MM.1S (cell line): Measurements from ENCODE around the gene TMTC2.

Experiments
- EZH2 ChIP-seq: fragments of 300-600 bp; sonication (generic); optimal IDR thresholded peaks from 2 replicates; pipeline ENCODE3; 2017; ENCODE audit warnings: low read depth, mild to moderate bottlenecking, antibody characterized with exemption, low read length, mixed read lengths
- EZH2phosphoT487 ChIP-seq: fragments of 300-600 bp; sonication (generic); IDR thresholded peaks from 2 replicates; pipeline ENCODE4 v1.6.1; 2018; ENCODE audit warnings: antibody characterized with exemption, low read length
- TF ChIP-seq, protein P1 (sequence below): fragments of 300-600 bp; sonication (generic); IDR thresholded peaks from 2 replicates; pipeline ENCODE4 v1.5.1; 2016; ENCODE audit warnings: antibody characterized with exemption, low read length, mixed read lengths

DNA sequence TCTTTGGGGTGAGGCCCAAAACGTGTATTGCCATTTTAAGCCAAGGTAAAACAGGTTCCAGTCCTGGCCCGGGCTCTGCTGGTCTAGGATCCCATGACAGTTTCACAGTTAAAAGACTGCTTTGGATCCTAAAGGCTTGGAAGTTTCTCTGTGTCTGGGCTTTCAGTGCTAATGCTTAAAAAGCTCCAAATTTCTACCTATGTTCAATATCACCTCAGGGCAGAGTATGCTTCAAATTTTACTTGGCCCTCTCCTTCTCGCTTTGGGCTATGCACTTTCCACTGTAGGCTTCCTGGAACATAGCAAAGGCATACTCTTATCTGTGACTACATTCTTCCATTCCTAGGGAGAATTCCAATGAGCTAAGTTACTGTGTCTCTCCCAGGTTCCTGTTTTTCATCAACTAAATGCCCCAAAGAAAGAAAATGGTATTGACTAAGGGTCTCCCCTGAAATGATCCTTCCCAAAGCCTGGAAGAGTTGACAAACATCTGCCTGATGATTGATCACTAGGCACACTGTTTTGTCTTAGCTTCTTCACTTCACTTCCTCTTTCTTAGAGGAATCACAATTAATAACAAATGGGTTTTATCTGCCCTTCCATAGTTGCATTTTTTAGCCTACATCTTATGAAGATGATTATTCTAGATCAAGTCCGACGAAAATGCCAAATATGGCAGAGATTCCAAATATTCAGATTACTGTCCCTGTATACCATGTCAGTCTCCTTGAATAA is 79.4 kb downstream of the TMTC2 start:
- TF ChIP-seq EZH2 (no peak), EZH2phosphoT487 (no peak)
- TF ChIP-seq, protein P1, sequence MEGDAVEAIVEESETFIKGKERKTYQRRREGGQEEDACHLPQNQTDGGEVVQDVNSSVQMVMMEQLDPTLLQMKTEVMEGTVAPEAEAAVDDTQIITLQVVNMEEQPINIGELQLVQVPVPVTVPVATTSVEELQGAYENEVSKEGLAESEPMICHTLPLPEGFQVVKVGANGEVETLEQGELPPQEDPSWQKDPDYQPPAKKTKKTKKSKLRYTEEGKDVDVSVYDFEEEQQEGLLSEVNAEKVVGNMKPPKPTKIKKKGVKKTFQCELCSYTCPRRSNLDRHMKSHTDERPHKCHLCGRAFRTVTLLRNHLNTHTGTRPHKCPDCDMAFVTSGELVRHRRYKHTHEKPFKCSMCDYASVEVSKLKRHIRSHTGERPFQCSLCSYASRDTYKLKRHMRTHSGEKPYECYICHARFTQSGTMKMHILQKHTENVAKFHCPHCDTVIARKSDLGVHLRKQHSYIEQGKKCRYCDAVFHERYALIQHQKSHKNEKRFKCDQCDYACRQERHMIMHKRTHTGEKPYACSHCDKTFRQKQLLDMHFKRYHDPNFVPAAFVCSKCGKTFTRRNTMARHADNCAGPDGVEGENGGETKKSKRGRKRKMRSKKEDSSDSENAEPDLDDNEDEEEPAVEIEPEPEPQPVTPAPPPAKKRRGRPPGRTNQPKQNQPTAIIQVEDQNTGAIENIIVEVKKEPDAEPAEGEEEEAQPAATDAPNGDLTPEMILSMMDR, result no peak
